Activated CD4-positive, alpha-beta T cell treated with anti-CD3 and anti-CD28 coated beads, Interleukin-2, amount 50 U/mL, for 16 hours (primary cell): ENCODE data around the gene IRAK2.

ENCODE experiments used
- DNase-seq: peaks from one replicate; pipeline ENCODE4 v3.0.0-alpha.2; 2020

Gene IRAK2

DNA sequence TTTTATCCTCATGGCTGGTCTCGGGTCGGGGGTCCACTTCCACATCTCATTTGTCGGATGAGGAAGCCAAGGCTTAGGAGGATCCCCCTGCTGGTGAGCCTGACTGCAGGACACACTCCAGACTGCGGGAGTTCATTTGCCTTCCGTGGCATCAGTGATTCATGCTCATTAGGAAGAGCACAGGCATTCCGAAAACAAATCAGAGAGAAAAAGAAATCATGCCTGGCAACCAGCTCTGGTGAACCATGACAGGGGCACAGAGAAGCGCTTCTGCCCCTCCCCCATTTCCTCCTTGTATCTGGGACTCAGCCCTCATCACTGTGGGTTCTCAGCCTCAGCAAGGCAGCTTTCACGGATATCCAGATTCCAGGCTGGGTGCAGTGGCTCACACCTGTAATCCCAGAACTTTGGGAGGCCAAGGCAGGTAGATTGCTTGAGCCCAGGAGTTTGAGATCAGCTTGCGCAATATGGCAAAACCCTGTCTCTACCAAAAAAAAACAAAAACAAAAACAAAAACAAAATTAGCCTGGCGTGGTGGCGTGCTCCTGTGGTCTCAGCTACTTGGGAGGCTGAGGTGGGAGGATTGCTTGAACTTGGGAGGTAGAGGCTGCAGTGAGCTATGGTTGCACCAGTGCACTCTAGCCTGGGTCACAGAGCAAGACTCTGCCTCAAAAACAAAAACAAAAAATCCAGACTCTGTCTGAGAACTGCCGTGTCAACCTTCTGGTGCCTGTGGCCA is 28.4 kb downstream of the IRAK2 start:
- DNase-seq: peak; percentile 80

DNA sequence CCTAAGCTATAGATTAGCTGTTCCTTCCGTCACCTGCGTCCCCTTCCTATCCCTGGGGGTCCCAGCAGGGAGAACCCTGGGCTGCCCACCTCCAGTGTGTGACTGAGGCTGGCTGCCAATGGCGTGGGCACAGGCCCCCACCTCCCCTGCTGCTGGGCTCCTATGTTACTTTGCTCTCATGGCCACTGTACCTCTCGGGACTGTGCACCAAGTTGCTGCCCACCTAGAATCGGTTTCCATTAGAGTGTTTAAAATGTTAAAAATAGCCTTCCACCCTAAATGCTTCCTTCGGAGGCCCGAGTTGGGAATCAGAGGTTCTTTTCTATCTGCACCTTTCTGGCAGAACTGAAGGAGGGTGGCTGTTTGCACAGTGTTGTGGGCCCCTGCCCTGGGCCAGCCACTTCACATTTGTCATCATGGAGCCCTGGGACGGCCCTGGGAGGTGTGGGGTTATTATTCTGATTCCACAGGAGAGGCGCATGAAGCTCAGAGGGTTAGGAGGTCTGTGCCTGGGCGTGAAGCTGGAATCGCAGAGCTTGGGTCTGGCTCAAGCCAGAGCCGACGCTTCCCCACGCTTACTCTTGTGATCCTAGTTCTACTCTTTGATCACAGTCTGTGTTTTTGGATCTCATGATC is 29.1 kb downstream of the IRAK2 start:
- DNase-seq: no peak

DNA sequence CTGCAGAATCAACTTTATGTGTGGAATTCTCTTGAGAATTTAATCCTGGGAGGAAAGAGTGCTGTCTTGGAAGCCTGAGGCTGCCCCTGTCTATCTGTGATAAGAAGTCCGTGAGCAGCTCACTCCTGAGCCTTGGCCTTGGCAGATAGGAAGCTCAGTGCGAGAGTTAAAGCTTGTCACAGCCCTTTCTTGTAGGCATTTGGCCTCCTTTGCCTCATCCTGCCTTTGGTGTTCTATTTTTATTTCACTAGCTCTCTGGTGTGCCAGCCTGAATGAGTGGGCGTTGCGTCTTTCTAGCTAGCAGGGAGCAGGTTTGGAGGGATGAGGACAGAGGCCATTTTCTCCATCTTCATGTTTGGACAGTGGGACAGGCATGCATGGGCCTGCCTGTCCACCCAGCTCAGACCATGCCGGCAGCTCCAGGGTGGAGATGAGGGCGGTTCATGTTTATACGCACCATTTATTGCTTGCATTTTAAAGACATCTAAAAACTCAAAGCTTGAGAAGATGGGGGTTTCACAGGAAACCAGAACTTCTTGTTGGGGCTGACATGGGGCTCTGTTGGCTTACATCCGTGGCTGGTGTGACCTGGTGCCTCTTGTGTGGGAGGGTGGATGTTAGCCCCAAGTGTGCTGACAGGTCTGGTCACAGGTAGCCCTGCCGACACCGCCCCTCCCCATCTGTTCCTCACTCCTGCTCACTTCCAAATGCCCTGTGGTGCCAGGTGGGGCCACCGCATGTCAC is 29.8 kb downstream of the IRAK2 start:
- DNase-seq: peak; percentile 58

GRCh38 chr3:10195366-10196089 is 30.8 kb downstream of the IRAK2 start:
- no peak for DNase-seq

DNA sequence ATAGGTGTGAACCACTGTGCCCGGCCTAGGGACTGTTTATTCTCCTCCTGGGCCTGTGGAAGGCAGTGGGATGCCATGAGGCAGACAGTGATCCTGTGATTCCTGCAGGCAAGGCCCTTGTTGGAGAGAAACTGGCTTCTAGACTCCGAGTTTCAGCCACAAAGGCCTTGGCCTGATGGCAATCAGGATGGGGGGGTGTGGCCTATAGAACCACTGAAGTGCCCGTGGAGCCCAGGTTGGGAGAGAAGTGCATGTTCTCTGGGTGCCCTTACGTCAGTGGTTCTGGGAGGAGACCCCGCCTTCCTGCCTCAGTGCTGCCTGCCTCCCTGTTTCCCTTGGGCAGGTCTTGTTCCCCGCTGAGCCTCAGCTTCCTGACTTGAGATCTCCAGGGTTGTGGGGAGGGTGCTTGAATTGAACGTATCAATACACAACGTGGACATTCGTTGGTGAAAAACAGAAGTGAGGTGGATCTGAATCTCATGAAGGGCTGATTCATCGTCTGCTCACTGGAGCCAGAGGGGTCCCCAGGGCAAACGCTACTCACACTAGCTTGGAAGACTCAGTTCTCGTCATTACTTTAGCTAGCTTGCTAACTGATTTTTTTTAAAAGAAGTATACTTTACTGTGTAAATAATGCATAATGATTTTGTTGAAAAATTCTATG is 31.8 kb downstream of the IRAK2 start:
- DNase-seq: no peak

DNA sequence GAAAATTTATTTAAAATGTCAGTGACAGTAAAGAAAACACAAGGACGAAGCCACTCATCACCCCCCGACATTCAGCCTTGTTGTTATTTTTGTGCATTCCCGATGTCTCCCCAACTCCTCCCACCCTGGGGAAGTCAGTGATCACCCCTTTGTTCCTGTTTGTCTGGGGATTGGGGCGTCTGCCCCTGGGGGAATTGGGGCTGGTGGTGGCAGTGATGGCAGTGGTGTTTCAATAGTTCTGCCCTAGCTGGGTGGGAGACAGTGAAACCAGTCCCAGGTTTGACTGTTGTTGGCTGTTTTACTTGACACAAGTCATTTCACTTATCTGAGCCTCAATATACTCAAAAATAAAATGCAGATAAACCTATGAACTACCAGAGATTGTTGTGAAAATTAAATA is 33.5 kb downstream of the IRAK2 start:
- DNase-seq: no peak

DNA sequence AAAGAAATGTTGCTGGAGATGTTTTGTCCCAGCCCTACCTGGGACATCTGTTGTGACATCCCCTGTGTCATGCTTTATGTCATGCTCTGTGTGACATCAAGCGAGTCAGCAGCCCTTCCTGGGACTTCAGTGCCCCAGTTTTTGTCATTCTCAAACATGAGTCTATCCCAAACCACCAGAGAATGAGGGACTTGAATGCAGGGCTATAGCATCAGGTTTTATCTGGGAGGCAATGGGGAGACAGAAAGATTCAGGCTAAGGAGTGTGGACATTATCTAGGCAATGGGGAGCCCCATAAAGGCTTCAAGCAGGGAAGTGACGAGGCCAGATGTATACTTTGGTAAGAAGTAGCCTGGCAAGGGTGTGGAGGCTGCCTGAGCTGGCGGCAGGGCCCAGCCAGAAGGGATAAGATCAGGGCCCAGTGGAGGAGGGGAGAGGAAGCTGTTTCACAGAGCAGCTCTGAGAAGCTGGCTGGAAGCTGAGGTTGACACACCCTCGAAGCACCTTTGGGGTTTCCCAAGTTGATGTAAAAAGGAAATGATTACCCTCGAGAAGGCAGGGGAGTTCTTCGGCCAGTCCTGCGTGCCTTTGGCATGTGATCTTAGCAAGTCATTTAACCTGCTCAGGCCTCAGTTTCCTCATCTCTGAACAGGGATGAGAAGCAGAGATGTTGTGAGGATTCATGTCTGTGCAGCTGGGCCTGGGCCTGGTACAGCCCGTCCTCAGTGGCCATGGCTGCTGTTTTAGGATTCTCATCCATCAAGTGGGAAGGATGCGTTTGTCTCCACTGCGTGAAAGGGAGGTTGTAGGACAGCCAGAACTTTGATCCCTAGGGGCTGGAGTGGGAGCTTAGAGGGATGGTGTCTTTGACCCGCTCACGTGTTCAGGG is 34.3 kb downstream of the IRAK2 start:
- peak; percentile 90 for DNase-seq

GRCh38 chr3:10204921-10205320 is 40.2 kb downstream of the IRAK2 start:
- no peak for DNase-seq

GRCh38 chr3:10205451-10206165 is 40.9 kb downstream of the IRAK2 start:
- no peak for DNase-seq

GRCh38 chr3:10206166-10206511 is 41.4 kb downstream of the IRAK2 start:
- no peak for DNase-seq

- DNase-seq: no peak
Observed at GRCh38 chr3:10213156-10213792, 48.6 kb downstream of the IRAK2 start.

GRCh38 chr3:10215578-10216368 is 51.1 kb downstream of the IRAK2 start:
- no peak for DNase-seq

DNA sequence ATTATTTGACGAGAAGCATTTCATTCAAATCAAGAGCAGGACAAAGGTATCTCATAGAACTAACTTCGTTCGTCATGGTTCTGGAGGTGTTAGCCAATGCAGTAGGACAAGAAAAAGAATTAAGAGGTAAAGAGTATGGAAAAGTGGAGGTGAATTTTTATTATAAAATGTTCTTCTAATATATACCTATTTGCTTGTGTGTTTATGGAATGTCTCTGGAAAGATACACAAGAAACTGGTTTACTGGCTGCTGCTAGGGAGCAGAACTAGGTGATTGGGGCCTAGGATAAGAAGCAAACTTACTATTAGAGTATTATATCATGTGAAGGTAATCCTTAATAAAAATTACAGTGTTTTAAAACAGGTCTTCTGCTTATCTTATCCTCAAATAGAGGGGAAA is 52.6 kb downstream of the IRAK2 start:
- no peak for DNase-seq

GRCh38 chr3:10219737-10220136 is 55.0 kb downstream of the IRAK2 start:
- no peak for DNase-seq

- DNase-seq: peak; percentile 69
Observed at GRCh38 chr3:10223676-10224639, 59.2 kb downstream of the IRAK2 start.

GRCh38 chr3:10224794-10225665 is 60.3 kb downstream of the IRAK2 start:
- DNase-seq: peak; percentile 83

DNA sequence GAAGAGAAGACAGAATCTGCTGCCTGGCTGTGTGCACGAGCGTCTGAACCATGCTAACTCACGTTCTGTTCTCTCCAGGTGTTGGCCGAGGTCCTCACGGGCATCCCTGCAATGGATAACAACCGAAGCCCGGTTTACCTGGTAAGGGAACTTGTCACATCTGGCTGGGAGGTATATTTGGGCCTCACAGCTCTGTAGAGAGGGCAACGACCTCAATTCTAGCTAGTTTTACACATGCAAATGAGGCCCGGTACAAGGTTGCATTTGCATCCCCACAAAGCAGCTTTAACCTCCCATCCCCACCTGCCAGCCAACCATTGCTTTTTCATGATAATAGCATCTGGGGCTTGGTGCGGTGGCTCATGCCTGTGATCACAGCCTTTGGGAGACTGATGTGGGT is 61.6 kb downstream of the IRAK2 start:
- no peak for DNase-seq
